NCI-H187 (cell line): ENCODE measurements around the gene TEKT1.
"Not testable (repeated sequence)": the region's sequence is repeated elsewhere in the genome, so short reads cannot be mapped to it uniquely, and the experiment has no call there.

Experiments used
- DNase-seq, 2 experiments: peaks; one replicate each; lab custom pipeline; 2025; lab: John Stamatoyannopoulos, UW

The TEKT1 gene

DNA sequence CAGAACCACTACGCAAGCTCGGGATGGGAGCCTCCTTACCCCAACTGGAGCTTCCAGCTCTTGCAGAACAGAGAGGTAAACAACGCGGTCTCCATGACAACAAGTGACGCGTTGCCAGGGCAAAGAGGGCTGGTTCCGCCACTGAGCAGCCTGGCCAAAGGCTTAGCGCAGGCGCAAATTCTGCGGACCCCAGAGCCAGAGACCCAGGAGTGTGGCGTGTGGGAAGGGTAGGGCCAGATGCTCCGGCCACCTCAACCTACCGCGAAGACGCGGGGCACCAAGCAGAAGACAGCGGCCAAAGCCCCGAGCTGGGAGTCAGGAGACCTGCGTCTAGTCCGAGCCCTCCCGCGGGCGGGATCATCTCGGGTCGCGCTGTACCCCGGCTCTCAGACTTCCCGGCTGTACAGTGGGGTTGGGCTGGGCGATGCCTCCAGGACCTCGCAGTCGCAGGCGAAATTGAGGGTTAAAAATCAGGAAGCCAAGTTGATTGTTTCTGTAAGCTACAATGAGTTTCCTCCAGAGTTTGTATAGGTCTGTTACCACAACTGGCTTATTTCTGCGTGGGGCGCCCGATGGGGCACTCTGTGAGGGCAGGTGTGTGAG is at the start of gene TEKT1:
Gene TEKT1 (minus strand): TSS at position 69 of the 603 bp plus-strand sequence. CDS start 1,353 bp downstream, outside the sequence.
- DNase-seq: no peak

DNA sequence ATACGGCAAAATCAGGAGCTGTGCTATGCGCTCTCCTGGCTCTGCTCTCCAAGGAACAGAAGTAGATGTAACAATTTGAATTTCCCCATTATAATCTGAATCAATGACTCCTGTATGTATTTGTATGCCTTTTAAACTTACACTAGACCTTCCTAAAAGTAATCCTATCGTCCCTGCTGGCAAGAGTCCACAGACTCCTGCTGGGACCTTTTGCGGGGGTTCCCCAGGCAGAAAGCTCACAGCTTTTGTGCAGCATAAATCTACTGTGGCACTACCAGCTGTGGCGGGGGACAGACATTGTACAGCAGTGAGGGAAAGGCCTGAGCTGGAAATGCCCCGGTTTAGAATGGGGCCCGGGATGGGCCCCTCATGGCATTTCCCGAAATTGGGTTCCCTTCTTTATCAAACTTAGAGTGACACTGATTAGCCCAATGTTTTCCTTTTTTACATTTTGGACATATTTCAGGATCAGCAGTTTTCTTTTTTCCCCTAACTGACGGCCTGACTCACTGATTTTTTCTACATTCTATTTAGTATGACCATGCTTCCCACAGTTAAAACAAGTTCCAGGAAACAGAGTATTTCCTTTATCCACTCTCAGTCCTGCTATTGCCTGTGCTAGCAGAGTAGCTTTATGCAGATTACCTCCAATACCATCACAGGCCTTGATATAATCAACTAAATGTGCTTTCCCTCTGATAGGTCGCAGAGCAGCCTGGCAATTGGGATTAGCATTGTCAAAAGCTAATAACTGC is 47.9 kb upstream of the TEKT1 start:
- not testable (repeated sequence) for DNase-seq

DNA sequence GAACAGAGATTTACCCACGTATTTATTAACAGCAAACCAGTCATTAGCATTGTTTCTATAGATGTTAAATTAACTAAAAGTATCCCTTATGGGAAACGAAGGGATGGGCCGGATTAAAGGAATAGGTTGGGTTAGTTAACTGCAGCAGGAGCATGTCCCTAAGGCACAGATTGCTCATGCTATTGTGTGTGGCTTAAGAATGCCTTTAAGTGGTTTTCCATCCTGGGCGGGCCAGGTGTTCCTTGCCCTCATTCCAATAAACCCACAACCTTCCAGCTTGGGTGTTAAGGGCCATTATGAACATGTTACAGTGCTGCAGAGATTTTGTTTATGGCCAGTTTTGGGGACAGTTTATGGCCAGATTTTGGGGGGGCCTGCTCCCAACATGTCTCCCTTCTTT is 43.7 kb upstream of the TEKT1 start:
- DNase-seq: not testable (repeated sequence)

DNA sequence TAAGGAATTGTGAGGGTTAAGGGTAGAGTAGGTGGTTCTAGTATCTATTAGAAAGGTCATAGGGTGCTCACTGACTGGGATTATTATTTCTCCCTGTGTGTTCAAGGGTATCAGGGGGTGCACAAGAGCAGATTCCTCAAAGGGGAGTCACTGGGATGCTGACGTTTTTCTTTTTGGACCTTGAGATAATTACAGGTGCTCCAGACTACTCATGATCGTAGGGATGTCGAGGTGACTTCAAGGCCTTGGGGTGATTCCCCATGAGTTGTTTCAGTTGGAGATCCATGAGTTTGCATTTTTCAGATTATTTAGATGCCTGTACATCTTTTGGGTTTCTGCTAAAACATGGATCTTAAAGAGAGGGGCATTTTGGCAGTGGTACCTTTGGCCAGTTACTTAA is 41.4 kb upstream of the TEKT1 start:
- no peak for DNase-seq

DNA sequence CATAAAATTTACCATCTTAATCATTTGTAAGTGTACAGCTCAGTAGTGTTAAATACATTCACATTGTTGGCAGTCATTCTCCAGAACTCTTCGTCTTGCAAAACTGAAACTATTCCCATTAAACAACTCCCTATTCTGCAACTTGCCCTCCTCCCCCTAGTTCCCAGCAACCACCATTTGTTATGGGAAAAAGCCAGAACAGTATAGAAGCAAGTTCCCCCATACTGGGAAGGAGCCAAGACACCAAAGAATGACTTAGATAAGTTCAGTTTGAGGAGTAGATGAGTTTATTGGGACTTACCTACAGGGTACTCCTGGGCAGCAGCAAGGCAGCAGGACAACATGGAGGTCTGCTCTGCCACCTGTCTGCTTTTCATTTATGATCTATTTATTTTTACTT is 39.3 kb upstream of the TEKT1 start:
- no peak for DNase-seq

DNA sequence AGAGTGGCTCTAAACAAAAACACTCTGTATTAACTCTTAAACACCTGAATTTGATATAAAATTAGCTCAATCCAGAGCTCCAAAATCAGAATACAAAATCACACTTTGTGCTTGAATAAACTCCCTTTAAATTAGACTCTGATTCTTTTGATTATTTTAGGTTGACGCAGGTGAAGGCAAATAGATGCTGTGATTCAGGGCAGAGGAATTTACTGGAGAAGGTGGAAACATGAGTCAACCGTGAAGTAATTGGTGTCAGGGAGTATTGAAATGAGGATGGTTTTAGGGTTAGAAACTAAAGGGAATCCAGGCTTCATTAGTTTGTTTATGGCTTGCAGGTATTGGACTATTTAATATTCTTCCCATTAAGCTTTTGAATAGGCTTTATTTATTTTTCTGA is 37.1 kb upstream of the TEKT1 start:
- DNase-seq: no peak

DNA sequence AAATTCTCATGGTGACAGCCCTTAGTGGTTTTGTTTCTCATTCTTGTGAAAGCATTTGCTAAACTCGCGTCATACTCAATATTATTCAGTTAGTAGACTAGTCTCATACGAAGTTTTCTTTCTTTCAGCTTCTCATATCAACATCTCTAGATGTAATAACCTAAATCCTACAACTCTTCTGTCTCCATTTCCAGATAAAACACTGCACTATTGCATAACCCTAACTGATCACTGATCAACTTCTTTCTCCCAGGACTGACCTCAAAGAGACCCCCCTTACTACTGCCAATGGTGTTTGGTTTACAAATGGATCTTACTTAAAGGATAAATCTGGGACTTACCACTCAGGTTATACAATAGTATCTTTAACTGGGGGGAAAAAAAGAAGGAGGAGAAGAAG is 36.3 kb upstream of the TEKT1 start:
- DNase-seq: no peak

DNA sequence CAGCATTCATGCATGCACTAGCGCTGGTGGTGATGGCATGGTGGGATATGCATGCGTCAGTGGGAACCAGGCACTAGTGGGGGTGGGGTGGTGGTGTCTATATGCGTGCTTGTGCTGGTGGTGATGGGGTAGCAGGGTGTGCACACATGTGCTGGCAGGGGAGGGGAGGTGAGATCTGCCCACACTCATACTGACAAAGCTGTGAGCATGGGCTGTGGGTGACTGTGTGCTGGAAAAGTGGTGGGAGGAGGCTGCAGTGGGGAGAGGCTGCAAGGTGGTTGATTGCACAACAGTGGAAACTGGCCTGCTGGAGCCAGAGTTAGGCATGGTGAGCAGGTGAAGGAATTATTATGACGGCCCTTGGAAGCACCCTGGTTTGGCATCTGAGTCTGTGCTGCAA is 31.3 kb upstream of the TEKT1 start:
- DNase-seq: no peak

DNA sequence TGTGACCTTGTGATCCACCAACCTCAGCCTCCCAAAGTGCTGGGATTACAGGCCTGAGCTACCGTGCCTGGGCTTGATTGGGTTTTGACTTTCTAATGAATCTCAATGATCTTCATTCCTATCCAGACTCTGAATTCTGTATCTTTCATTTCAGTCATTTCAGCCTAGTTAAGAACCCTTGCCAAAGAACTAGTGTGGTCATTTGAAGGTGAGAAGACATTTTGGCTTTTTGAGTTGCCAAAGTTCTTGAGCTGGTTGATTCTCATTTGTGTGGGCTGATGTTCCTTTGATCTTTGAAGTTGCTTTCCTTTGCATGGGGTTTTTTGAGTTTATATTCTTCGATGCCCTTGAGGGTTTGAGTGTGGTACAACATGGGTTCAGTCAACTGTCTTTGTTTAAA is 30.6 kb upstream of the TEKT1 start:
- DNase-seq: no peak

DNA sequence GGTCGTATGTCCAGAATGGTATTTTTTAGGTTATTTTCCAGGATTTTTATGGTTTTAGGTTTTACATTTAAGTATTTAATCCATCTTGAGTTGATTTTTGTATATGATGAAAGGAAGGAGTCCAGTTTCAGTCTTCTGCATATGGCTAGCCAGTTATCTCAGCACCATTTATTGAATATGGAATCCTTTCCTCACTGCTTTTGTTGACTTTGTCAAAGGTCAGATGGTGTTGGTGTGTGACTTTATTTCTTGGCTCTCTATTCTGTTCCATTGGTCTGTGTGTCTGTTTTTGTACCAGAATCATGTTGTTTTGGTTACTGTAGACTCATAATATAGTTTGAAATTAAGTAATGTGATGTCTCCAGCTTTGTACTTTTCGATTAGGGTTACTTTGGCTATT is 26.4 kb upstream of the TEKT1 start:
- DNase-seq: no peak

DNA sequence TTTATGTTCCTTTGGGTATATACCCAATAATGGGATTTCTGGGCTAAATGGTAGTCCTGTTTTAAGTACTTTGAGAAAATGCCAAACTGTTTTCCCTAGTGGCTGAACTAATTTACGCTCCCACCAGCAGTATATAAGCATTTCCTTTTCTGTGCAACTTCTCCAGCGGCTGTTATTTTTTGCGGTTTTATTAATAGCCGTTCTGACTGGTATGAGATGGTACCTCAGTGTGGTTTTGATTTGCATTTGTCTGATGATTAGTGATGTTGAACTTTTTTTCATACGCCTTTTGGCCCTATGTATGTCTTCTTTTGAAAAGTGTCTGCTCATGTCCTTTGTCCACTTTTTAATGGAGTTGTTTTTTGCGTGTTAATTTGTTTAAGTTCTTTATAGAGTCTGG is 25.8 kb upstream of the TEKT1 start:
- DNase-seq: no peak

DNA sequence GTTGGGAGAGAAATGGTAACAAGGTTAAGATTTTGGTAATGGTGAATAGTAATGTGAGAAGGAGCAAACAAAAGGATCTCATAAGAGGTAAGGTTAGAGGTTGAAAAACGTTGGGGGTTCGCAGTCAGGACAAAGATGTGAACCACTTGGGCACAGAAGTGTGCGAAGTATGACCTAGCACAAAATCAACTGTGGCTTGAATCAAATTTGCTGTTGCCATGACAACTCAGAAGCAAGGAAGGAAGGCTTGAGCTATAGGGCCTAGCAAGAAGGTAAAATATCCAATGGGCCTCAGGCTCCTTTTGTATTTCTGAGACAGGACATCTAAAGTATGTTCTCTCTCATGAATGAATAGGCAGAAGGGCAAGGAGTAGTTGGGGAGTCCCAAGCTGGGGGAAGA is 24.5 kb upstream of the TEKT1 start:
- DNase-seq: no peak

DNA sequence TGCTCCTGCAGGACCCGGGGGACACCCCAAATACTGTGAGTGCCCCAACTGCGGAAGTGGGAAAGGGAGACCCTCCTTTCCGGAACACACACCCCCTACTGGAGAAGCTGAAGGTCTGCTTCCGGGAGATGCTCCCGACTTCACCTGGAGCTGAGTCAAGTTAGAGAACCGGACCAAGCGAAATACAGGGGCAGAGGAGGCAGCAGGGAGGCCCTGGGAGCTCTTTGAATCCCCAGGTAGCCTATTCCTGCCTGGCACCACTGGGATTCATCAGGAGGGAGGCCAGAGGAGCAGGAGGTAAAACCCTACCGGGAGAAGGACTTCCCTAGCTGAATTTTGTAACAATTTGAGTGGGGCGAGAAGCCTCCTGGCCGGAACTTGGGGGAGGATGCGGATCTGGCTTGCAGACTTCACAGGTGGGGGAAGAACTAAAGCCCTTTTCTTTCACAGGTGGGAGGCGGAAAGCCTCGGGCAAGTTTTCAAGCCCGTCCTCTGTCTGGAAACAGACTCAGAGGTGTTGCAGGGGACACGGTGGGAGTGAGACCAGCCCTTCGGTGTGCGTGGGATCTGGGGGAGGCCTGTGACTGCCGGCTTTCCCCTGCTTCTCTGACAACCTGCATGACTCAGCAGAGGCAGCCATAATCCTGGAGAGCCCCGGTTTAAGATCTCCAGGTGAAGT is 22.4 kb upstream of the TEKT1 start:
- DNase-seq: no peak

DNA sequence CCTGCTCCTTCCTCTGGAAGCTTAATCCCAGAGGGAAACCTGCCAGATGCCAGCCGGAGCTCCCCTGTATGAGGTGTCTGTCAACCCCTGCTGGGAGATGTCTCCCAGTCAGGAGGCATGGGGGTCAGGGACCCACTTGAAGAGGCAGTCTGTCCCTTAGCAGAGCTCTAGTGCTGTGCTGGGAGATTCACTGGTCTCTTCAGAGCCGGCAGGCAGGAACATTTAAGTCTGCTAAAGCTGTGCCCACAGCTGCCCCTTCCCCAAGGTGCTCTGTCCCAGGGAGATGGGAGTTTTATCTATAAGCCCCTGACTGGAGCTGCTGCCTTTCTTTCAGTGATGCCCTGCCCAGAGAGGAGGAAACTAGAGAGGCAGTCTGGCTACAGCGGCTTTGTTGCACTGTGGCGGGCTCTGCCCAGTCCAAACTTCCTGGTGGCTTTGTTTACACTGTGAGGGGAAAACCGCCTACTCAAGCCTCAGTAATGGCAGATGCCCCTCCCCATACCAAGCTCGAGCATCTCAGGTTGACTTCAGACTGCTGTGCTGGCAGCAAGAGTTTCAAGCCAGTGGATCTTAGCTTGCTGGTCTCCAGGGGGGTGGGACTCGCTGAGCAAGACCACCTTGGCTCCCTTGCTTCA is 17.1 kb upstream of the TEKT1 start:
- not testable (repeated sequence) for DNase-seq

DNA sequence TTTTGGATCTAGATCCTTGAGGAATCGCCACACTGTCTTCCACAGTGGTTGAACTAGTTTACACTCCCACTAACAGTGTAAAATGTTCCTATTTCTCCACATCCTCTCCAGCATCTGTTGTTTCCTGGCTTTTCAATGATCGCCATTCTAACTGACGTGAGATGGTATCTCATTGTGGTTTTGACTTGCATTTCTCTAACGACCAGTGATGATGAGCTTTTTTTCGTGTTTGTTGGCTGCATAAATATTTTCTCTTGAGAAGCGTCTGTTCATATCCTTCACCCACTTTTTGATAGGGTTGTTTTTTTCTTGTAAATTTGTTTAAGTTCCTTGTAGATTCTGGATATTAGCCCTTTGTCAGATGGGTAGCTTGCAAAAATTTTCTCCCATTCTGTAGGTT is 14.6 kb upstream of the TEKT1 start:
- not testable (repeated sequence) for DNase-seq

DNA sequence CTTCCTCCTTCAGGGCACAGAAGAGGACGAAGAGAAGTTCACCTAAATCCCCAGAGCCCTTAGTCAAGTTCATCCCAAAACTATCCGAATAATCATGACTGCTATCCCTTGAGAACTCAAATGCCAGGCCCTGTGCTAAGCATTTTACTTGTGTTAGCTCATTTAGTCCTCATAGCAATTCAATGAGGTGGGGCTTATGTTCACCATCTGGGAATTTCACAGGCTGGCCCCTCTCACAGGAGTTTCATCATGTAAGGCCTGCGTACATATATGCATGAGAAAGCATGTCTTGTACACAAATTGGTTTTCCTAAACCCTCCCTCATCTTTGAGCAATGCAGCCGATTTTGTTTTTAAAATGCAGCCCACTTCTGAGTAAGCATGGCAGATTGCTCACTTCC is 12.9 kb upstream of the TEKT1 start:
- DNase-seq: not testable (repeated sequence)

DNA sequence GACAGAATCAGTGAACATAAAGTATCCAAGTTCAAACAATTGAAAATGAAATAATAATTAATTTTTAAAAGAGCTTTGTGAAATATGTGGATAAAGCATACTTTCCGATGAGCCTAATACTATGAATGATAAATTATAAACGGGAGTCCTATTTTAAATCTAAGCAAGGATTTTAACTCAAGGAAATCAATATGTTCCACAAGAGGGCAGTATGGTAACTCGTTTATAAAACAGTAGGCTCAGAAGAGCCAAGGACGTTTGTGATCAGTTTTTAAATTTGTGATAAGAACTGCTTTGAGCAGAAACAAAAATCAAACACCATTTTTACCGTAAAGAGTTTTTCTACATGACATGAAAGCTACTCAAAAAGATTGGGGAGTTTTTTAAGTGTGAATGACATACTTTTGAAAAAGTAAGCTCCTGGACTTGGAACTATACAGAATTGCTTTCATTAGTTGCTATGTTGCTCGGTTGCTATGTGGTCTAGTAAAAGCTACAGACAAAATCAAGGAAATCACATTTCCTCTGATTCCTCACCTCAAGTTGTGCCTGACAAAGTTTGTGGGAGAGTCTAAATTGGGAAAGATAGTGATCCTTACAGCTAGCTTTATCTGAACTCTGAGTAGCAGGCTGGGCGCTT is 11.8 kb upstream of the TEKT1 start:
- no peak for DNase-seq

DNA sequence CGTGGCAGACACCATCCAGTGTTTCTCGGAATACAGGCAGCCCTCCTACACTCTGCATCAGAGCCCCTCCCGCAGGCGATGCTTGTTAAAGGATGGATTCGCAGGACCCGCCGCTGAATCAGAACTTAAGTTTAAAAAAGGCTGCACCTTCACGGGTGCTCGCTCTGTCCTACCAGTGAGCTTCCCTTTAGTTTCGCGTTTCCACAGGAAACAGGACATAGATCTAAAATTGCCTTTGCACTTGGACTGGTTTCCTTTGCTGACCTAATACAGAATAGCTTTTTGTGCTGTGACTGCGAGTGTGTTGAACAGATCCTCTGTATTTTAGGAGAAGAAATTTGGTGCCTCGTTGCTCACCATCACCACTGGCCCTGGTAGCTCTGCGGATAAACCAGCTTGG is 10.2 kb upstream of the TEKT1 start:
- DNase-seq: not testable (repeated sequence)

DNA sequence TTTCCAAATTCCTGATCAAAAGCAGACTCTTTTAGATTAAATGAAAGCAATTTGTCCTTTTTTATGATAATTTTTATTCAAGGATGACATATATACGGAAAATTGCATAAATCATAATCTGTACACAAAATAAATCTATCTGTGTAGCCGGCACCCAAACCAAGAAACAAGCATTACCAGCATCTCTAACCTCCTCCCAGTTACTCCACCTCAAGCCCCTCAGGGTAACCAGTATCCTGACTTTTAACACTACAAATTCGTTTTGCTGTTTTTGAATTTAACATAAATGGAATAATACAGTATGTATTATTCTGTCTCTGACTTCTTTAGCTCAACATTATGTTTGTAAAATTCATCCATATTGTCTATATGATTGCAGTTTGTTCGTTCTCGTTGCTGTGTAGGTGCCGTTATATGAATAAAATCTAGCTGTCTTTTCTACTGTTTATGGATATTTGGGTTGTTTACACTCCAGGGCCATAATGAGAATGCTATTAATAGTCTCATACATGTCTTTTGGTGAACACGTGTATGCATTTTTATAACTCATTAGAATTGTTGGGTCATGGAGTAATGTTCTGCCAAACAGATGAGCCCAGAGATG is 1.0 kb downstream of the TEKT1 start:
- DNase-seq: no peak

DNA sequence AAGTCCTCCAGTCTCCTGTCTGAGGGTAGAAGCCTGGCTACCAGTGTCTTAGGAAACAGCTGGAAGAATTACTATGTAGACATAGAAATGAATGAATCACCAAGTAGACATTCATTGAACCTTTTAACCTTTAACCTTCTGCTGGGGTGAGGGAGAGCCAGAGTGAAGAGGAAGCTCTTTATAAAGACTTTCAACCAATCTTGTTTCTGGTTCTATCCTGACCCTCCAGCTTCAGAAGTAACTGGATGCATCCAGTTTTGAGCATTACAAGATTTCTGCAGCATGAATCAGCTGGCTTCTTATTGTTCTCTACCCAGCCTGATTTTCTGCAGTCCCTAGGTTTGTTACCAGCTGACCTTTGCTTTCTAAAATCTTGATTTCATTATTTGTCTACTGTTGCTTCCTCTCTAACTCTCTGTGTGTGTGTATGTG is 8.5 kb downstream of the TEKT1 start:
- DNase-seq: no peak

DNA sequence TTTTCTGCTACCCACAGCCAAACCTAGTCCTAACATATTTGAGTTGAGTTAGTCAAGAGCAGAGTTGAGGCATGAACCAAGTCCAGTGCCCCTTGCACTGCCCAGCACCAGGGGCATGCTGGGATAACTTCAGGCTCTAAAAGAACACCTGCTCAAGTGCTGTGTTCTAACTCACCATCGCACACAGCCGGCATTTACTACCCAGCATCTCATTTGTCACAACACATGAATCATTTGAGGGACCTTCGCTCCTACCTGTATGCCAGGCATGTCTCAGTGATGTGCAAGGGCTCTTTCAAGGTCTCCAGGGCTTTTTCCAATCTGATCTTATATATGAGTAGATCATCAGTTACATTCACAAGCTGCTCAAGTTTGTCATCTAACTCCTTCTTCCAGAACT is 12.6 kb downstream of the TEKT1 start:
- DNase-seq: no peak

DNA sequence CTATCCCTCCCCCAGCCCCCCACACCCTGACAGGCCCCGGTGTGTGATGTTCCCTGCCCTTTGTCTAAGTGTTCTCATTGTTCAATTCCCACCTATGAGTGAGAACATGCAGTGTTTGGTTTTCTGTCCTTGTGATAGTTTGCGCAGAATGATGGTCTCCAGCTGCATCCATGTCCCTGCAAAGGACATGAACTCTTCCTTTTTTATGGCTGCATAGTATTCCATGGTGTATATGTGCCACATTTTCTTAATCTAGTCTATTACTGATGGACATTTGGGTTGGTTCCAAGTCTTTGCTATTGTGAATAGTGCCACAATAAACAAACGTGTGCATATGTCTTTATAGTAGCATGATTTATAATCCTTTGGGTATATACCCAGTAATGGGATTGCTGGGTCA is 15.2 kb downstream of the TEKT1 start:
- DNase-seq: not testable (repeated sequence)
